Body of pancreas (tissue), 4 donors: Measurements from ENCODE around the gene TMCC2. TPM values are rescaled to one million over a fixed set of nuclear protein-coding genes. Genes with fewer than 3 reads are reported as not detected.

Source experiments
- ATAC-seq: fragments of 150-250 bp; one replicate; pipeline ENCODE4 v1.9.1; 2016
- DNase-seq, 4 donors: peaks; one replicate each; pipeline ENCODE4 v3.0.0-alpha.2; 2019
- H3K27ac ChIP-seq, 4 donors: fragments of 200-600 bp; sonication (generic); 1 replicate in 3 of 4; 2 replicates in 1 of 4; pipeline versions ENCODE4 v1.5.1 to v1.6.1; 2016 to 2019; ENCODE audit warnings: mild to moderate bottlenecking in 1 of 4, mixed read lengths in 1 of 4, moderate library complexity in 1 of 4
- H3K27me3 ChIP-seq, 2 donors: fragments of 200-600 bp; sonication (generic); one replicate each; pipeline ENCODE4 v1.6.0; 2016; ENCODE audit warnings: mild to moderate bottlenecking in 1 of 2
- H3K36me3 ChIP-seq, 2 donors: fragments of 200-600 bp; sonication (generic); replicated peaks in 1 of 2; 2 replicates each; pipeline ENCODE4 v1.5.1; 2016; ENCODE audit warnings: low read depth in 2 of 2; ENCODE audit not compliant: insufficient read depth in 1 of 2
- H3K4me1 ChIP-seq: fragments of 200-600 bp; sonication (generic); one replicate; pipeline ENCODE4 v1.6.0; 2016
- H3K4me3 ChIP-seq, 2 donors: fragments of 200-600 bp; sonication (generic); 1 replicate in 1 of 2; 2 replicates in 1 of 2; pipeline ENCODE4 v1.5.1; 2016 to 2019
- H3K9me3 ChIP-seq, 3 donors: fragments of 200-600 bp; sonication (generic); 1 replicate in 2 of 3; 2 replicates in 1 of 3; pipeline ENCODE4 v1.5.1; 2016
- POLR2A ChIP-seq, 3 donors: fragments of 450-650 bp; IDR thresholded peaks; one replicate each; pipeline ENCODE4 v1.6.1; 2016; ENCODE audit warnings: antibody characterized with exemption in 3 of 3, mild to moderate bottlenecking in 2 of 3
- WGBS, 2 donors: methylation state at CpG; one replicate each; pipeline ENCODE4 v1.1.5; 2017; 5-methylcytosine and 5-hydroxymethylcytosine counted together
- intact Hi-C: fragments of 100-400 bp; cut with DNase I; formaldehyde crosslinking; loops from one replicate; pipeline ENCODE4 v1.15.1; 2023
- total RNA-seq, 2 donors: library from RNA; depleted of rRNA; stranded (reverse); fragments of >200 nt; gene quantifications; one replicate each; pipeline ENCODE4 v1.1.0, GENCODE V29; 2016
- TF ChIP-seq, protein P1 (sequence below), 7 experiments: fragments of 450-650 bp in 4 of 7; fragments of 200-600 bp in 3 of 7; sonication (generic) in 3 of 7; IDR thresholded peaks; one replicate each; pipeline ENCODE4 v1.5.1; 2016 to 2019; ENCODE audit warnings: antibody characterized with exemption in 7 of 7

The TMCC2 gene
- total RNA-seq, 2 donors from 2014 or later = 1.3 to 1.6 TPM

DNA sequence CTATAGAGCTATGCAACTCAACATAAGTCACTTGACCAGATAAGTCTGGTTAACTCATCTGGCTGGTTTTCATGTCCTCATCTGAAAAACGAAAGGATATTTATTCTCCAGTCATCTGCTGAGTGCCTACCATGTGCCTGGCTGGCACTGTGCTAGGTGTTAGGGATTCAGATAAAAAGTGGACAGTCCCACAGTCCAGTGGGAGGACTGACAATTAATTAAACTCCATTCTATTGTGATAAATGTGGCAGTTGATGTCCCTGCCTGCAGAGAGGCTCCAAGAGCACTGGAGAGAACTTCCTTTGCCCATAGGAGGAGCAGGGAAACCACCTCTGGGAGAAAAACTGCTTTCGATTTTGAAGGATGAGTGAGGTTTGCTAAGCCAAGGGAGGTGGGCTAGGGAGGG is 88.4 kb downstream of the TMCC2 start:
- Histone ChIP-seq H3K27me3 (no peaks in the 10 kb centered on the region), H3K4me1 (peaks cover 80% of the 10 kb centered on the region), H3K9me3 (no peaks in the 10 kb centered on the region), H3K36me3 (no peaks in the 10 kb centered on the region), H3K27ac (peak overlapping the region; percentile 11 to 95 (median 92)), H3K4me3 (no peak overlapping the region)
- ATAC-seq = no peak
- no peak for DNase-seq
- 11 to 18% methylated on average over 2 of the region's 2 CpGs for WGBS, 2 donors
- intact Hi-C loops = no loop called here
- TF ChIP-seq, protein P1, sequence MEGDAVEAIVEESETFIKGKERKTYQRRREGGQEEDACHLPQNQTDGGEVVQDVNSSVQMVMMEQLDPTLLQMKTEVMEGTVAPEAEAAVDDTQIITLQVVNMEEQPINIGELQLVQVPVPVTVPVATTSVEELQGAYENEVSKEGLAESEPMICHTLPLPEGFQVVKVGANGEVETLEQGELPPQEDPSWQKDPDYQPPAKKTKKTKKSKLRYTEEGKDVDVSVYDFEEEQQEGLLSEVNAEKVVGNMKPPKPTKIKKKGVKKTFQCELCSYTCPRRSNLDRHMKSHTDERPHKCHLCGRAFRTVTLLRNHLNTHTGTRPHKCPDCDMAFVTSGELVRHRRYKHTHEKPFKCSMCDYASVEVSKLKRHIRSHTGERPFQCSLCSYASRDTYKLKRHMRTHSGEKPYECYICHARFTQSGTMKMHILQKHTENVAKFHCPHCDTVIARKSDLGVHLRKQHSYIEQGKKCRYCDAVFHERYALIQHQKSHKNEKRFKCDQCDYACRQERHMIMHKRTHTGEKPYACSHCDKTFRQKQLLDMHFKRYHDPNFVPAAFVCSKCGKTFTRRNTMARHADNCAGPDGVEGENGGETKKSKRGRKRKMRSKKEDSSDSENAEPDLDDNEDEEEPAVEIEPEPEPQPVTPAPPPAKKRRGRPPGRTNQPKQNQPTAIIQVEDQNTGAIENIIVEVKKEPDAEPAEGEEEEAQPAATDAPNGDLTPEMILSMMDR (IDR thresholded peaks at IDR 0.05) = no peak
- TF ChIP-seq POLR2A (IDR thresholded peaks at IDR 0.05) = no peak

DNA sequence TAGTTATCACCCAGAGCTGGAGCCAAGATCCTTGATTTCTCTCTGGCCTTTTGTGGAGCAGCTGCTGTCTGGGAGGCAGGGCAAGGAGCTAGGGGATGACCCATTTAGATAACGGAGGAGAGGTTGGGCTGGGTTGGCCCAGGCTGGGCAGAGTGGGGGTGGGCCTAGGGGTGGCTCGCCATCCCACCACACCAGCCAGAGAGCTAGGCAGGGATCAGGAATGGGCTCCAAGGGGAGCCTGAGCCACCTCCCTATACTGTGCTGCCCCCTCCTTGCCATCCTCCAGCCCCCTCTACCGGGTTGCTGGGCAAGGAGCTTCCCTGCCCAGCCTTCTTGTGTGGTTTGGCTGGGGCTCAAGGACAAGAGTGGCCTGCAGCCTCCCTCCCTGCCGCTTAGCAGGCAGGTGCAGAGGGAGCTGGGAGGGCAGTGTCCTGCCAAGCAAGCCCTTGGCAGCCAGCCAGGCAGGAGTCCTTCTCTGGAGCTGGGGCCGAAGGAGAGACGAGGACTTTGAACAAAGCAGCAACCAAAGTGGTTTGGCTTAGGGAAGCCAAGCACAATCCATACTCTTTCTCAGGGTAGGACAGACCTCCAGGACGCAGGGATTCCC is 89.7 kb downstream of the TMCC2 start:
- H3K9me3 ChIP-seq = no peaks in the 10 kb centered on the region
- H3K36me3 ChIP-seq = no peaks in the 10 kb centered on the region
- intact Hi-C loops = no loop called here
- no peak overlapping the region for H3K4me3 ChIP-seq
- DNase-seq (peak; percentile 95 to 98 (median 97)), ATAC-seq (peak; percentile 72)
- 5 to 7% methylated on average over 3 to 7 of the region's 7 CpGs for WGBS, 2 donors
- peaks cover 89% of the 10 kb centered on the region for H3K4me1 ChIP-seq
- peak in 2 of 3 donors; percentile 36 to 39 for TF ChIP-seq POLR2A (IDR thresholded peaks at IDR 0.05)
- TF ChIP-seq, protein P1 (IDR thresholded peaks at IDR 0.05) = peak in 3 of 7 experiments; percentile 29 to 39 (median 31)
- peak overlapping the region; percentile 60 to 95 (median 92) for H3K27ac ChIP-seq
- no peaks in the 10 kb centered on the region for H3K27me3 ChIP-seq

DNA sequence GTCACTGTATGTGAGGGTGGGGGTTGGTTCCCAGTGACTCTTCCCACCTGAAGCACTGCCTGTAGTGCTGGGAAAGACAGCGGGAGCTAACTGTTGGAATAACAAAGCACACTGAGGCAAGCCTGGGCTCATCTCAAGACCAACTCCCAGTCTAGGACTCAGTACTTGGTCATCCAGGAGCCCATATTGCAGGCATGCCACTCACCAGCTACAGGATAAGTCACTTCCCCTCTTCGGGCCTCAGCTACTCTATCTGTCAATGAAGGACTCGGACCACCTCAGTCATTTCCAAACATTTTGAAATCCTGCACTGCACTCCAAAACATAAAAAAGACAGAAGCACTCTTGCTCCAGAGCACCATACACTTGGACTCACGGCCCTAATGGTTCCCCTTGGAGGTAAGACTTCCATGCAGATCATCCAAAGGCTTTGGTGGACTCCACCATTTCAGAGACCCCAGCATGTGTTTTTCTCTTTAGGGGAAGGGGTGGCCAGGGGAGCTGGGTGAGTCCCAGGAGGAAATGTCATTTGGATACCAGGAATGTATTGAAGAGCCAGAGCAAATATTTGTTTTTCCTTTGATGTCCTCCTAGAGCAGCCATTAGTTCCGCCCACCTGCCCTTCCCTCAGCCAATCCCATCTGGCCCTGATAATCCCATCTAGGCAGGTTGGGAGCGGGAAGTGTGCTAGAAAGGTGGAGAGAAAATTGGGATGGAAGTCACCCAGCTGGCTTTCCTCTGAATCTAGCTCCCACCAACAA is 90.7 kb downstream of the TMCC2 start:
- Histone ChIP-seq H3K4me1 (peaks cover 85% of the 10 kb centered on the region), H3K4me3 (no peak overlapping the region), H3K36me3 (no peaks in the 10 kb centered on the region), H3K9me3 (no peaks in the 10 kb centered on the region), H3K27ac (peak overlapping the region; percentile 60 to 95 (median 92)), H3K27me3 (no peaks in the 10 kb centered on the region)
- intact Hi-C loops = no loop called here
- DNase-seq = peak in 2 of 4 donors; percentile 41 to 57
- no peak for ATAC-seq
- no peak for TF ChIP-seq POLR2A (IDR thresholded peaks at IDR 0.05)
- TF ChIP-seq, protein P1 (IDR thresholded peaks at IDR 0.05) = no peak
- WGBS, 2 donors = 30% methylated on average over 5 to 6 of the region's 6 CpGs

DNA sequence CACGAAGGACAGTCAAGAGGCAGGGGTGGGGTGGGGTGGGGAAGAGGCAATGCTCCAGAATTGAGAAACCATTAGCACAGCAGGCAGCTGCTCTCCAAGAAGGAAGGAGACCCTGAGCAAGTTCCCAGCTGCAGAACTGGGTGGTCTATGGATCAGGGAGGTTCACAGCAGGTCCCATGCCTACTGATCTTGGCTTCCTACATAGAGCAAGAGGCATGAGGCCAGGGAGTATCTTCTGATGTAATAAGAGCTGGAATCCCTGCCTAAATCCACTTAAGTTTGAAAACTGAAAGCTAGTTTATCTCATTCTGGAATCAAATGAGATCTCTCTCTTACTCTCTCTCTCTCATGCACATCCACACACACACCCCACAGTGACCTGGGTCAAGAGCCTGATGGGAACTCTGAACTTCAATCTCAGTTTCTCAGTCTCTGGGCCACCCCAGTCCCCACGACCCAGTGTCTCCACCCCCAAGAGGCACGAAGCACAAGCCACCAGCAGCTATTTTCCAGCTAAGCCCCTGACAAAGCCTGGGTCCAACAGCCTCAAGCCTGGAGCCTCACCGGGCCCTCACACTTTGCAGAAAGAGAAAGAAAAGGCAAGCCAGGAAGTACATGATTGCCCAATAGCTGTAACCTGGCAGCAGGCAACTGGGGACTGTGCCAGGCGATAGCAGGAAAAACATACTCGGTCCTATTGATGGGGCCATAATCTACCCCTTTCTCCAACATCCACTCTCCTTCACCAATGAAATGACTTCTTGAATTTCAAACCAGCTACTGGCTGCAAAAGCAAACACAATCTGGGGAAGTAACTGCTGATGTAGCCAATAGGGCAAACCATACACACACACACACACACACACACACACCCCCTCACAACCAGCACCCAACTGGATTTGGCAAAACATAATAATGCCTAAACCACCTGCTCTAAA is 91.6 kb downstream of the TMCC2 start:
- Histone ChIP-seq H3K4me3 (no peak overlapping the region), H3K27me3 (no peaks in the 10 kb centered on the region), H3K9me3 (no peaks in the 10 kb centered on the region), H3K4me1 (peaks cover 82% of the 10 kb centered on the region), H3K36me3 (no peaks in the 10 kb centered on the region), H3K27ac (peak overlapping the region; percentile 60 to 95 (median 92))
- ATAC-seq (peak; percentile 59), DNase-seq (peak; percentile 89 to 95 (median 94))
- WGBS, 2 donors = 6% methylated on average over 6 of the region's 6 CpGs
- intact Hi-C loops = no loop called here
- peak in 2 of 3 donors; percentile 44 to 49 for TF ChIP-seq POLR2A (IDR thresholded peaks at IDR 0.05)
- TF ChIP-seq, protein P1 (IDR thresholded peaks at IDR 0.05) = no peak
